Spleen (tissue), 11 donors: Measurements from ENCODE around the gene KRT77. TPM values are rescaled to one million over a fixed set of nuclear protein-coding genes. Genes with fewer than 3 reads are reported as not detected.

Source experiments
- DNase-seq: peaks from one replicate; pipeline ENCODE4 v3.0.0-alpha.2; 2020
- H3K27ac ChIP-seq, 8 donors: fragments of 200-600 bp; sonication (generic) in 7 of 8; 1 replicate in 4 of 8; 2 replicates in 4 of 8; pipeline versions ENCODE4 v1.5.0 to v1.8.0; 2016 to 2021; ENCODE audit warnings: inconsistent platforms in 4 of 8, mild to moderate bottlenecking in 4 of 8, moderate library complexity in 1 of 8
- H3K27me3 ChIP-seq, 7 donors: fragments of 200-600 bp; sonication (generic) in 6 of 7; replicated peaks in 1 of 7; 1 replicate in 4 of 7; 2 replicates in 3 of 7; pipeline versions ENCODE4 v1.5.0 to v1.8.0; 2016 to 2021; ENCODE audit warnings: inconsistent platforms in 3 of 7, mild to moderate bottlenecking in 1 of 7
- H3K36me3 ChIP-seq, 6 donors: fragments of 200-600 bp; sonication (generic) in 5 of 6; 1 replicate in 4 of 6; 2 replicates in 2 of 6; pipeline versions ENCODE4 v1.5.0 to v1.8.0; 2016 to 2021; ENCODE audit warnings: inconsistent platforms in 2 of 6
- H3K4me1 ChIP-seq, 6 donors: fragments of 200-600 bp; sonication (generic) in 5 of 6; 1 replicate in 3 of 6; 2 replicates in 3 of 6; pipeline versions ENCODE4 v1.5.0 to v1.8.0; 2016 to 2021; ENCODE audit warnings: inconsistent platforms in 3 of 6
- H3K4me3 ChIP-seq, 8 donors: fragments of 200-600 bp; sonication (generic) in 7 of 8; 1 replicate in 4 of 8; 2 replicates in 4 of 8; pipeline versions ENCODE4 v1.5.0 to v1.8.0; 2016 to 2021; ENCODE audit warnings: inconsistent platforms in 4 of 8, mild to moderate bottlenecking in 4 of 8, moderate library complexity in 2 of 8
- H3K9me3 ChIP-seq, 8 donors: fragments of 200-600 bp; sonication (generic) in 7 of 8; 1 replicate in 4 of 8; 2 replicates in 4 of 8; pipeline versions ENCODE4 v1.5.0 to v1.8.0; 2016 to 2021; ENCODE audit warnings: inconsistent platforms in 4 of 8
- POLR2A ChIP-seq, 3 donors: fragments of 450-650 bp; IDR thresholded peaks; one replicate each; pipeline ENCODE4 v1.5.1; 2017; ENCODE audit warnings: antibody characterized with exemption in 3 of 3, mild to moderate bottlenecking in 1 of 3
- POLR2AphosphoS5 ChIP-seq, 3 donors: sonication (generic); formaldehyde crosslinking; IDR thresholded peaks; one replicate each; pipeline ENCODE4 v1.5.1; 2017; ENCODE audit warnings: antibody characterized with exemption in 3 of 3
- WGBS, 5 donors: extraction: QIAGEN DNeasy Blood & Tissue Kit in 3 of 5; methylation state at CpG; one replicate each; pipeline versions ENCODE4 v1.1.5 to v1.1.7; 2013 to 2018; 5-methylcytosine and 5-hydroxymethylcytosine counted together
- intact Hi-C: fragments of 100-400 bp; cut with DNase I; formaldehyde crosslinking; loops from one replicate; pipeline ENCODE4 v1.15.0; 2023; ENCODE audit warnings: low total_unique reads
- polyA plus RNA-seq, 3 donors: library from polyadenylated mRNA; stranded (reverse); fragments of 200-250 nt; gene quantifications; one replicate each; pipeline ENCODE4 v1.2.1, GENCODE V29; 2013
- total RNA-seq, 7 donors: library from RNA; depleted of rRNA in 3 of 7; stranded (reverse); fragments of >200 nt in 3 of 7; fragmentation: NEBNext Ultra II Directional in 4 of 7; extraction: Animal tissue kit (Norgen Biotek cat#: 25700) in 4 of 7; gene quantifications; one replicate each; pipeline versions ENCODE4 v1.1.0 to v1.2.1, GENCODE V29; 2016 to 2021
- TF ChIP-seq, protein P1 (sequence below), 11 experiments: fragments of 200-600 bp in 7 of 11; fragments of 450-650 bp in 4 of 11; sonication (generic) in 4 of 11; IDR thresholded peaks in 8 of 11; conservative IDR thresholded peaks in 3 of 11; 1 replicate in 7 of 11; 2 replicates in 4 of 11; pipeline versions ENCODE4 v1.4.0 to v1.8.0; 2016 to 2021; ENCODE audit warnings: antibody characterized with exemption in 11 of 11, inconsistent platforms in 4 of 11, mild to moderate bottlenecking in 1 of 11
- donor health status: healthy with polysubstance abuse.
- donor health status: DM: no; HTN: no; CAD: no; lungs with moderate emphysema.
- donor health status: DM: no; HTN: no; CAD: no.
- donor health status: Bipolar disorder and iron deficiency.
- donor health status: healthy.
- donor health status: DM: no; HTN: no; CAD: no.
- donor health status: DM: yes; HTN: yes; CAD: no.

The KRT77 gene
- total and polyA plus RNA-seq, 10 donors, result 0.03 TPM; not detected in 9

DNA sequence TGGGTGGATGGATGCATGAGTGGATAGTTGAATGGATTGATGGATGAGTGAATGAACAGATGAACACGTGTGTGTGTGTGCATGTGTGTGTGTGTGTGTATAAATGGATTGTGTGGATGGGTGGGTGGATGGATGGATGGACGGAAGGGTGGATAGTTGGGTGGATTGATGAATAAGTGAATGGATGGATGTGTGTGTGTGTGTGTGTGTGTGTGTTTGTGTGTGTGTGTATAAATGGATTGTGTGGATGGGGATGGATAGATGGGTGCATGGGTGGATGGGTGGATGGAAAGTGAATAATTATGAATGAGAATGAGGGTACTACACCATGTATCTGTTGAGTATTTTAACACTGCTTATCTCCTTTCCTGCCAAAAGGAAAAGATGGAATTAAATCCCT, 986 bp downstream of the KRT77 start:
- TF ChIP-seq POLR2A (IDR thresholded peaks at IDR 0.05), result no peak
- TF ChIP-seq, protein P1, sequence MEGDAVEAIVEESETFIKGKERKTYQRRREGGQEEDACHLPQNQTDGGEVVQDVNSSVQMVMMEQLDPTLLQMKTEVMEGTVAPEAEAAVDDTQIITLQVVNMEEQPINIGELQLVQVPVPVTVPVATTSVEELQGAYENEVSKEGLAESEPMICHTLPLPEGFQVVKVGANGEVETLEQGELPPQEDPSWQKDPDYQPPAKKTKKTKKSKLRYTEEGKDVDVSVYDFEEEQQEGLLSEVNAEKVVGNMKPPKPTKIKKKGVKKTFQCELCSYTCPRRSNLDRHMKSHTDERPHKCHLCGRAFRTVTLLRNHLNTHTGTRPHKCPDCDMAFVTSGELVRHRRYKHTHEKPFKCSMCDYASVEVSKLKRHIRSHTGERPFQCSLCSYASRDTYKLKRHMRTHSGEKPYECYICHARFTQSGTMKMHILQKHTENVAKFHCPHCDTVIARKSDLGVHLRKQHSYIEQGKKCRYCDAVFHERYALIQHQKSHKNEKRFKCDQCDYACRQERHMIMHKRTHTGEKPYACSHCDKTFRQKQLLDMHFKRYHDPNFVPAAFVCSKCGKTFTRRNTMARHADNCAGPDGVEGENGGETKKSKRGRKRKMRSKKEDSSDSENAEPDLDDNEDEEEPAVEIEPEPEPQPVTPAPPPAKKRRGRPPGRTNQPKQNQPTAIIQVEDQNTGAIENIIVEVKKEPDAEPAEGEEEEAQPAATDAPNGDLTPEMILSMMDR (IDR thresholded peaks at IDR 0.05 in 8 of 11, conservative IDR thresholded peaks at IDR 0.05 in 3 of 11), result no peak
- TF ChIP-seq POLR2AphosphoS5 (IDR thresholded peaks at IDR 0.05), result no peak
- intact Hi-C loops, result no loop called here
- no peak overlapping the region for H3K4me3 ChIP-seq
- DNase-seq, result no peak
- no peak overlapping the region for H3K27ac ChIP-seq
- H3K36me3 ChIP-seq, result no peaks in the 10 kb centered on the region
- 81 to 89% (median 88%) methylated on average over 2 of the region's 2 CpGs for WGBS, 5 donors
- H3K9me3 ChIP-seq, result no peaks in the 10 kb centered on the region
- H3K27me3 ChIP-seq, result peaks cover 0 to 28% (median 0%) of the 10 kb centered on the region in 7 donors
- no peaks in the 10 kb centered on the region for H3K4me1 ChIP-seq

DNA sequence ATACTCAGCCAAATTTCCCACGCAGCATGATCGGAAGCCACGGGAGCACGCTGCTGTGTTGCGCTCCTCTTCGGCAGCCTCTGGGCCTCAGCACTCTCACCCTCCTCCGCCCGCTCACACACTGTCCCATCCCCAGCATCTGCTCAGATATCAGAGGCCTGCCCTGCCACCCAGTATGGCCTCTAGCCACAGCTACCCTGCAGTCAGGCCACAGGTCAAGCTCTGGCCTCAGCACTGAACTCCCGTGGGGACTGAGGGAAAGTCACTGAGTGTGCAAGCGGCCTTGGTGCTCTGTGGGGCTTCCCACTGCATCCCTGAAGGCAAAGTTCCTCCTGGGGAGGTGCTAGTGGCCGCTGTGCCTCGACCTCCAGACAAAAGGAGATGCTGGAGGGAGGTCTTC, 2.0 kb downstream of the KRT77 start:
- Histone ChIP-seq H3K9me3 (no peaks in the 10 kb centered on the region), H3K27ac (no peak overlapping the region), H3K4me3 (no peak overlapping the region), H3K27me3 (peaks cover 0 to 28% (median 0%) of the 10 kb centered on the region in 7 donors), H3K36me3 (no peaks in the 10 kb centered on the region), H3K4me1 (no peaks in the 10 kb centered on the region)
- TF ChIP-seq, protein P1 (IDR thresholded peaks at IDR 0.05 in 8 of 11, conservative IDR thresholded peaks at IDR 0.05 in 3 of 11), result no peak
- no peak for TF ChIP-seq POLR2AphosphoS5 (IDR thresholded peaks at IDR 0.05)
- no peak for TF ChIP-seq POLR2A (IDR thresholded peaks at IDR 0.05)
- intact Hi-C loops, result no loop called here
- 78 to 84% (median 83%) methylated on average over 12 of the region's 12 CpGs for WGBS, 5 donors
- DNase-seq, result no peak

GRCh38 chr12:52699960-52700359, 3.4 kb downstream of the KRT77 start:
- WGBS, 5 donors, result 46 to 77% (median 66%) methylated on average over 2 of the region's 2 CpGs
- Histone ChIP-seq H3K27me3 (peaks cover 0 to 28% (median 0%) of the 10 kb centered on the region in 7 donors), H3K4me1 (no peaks in the 10 kb centered on the region), H3K36me3 (no peaks in the 10 kb centered on the region), H3K27ac (no peak overlapping the region), H3K9me3 (no peaks in the 10 kb centered on the region), H3K4me3 (no peak overlapping the region)
- DNase-seq, result no peak
- TF ChIP-seq, protein P1 (IDR thresholded peaks at IDR 0.05 in 8 of 11, conservative IDR thresholded peaks at IDR 0.05 in 3 of 11), result no peak
- TF ChIP-seq POLR2AphosphoS5 (IDR thresholded peaks at IDR 0.05) (no peak), POLR2A (IDR thresholded peaks at IDR 0.05) (no peak)
- intact Hi-C loops, result no loop called here

DNA sequence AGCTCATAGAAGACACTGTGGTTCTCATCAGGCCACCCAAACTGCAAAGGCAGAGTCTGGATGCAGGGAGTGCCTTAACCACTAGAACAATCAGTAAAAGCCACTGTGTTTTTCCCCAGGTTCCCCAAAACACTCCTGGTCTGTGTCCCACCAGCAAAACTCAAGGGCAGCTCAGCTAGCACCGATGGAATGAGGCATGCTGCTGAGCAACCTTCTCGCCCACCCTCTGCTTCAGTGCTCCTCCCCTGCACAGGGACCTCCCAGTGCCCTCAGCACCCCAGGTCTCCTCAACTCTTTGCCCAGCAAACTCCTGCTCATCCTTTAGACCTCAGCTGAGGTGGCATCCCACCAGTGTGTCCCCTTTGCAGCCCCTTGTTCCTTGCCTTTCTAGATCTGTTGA, 4.0 kb downstream of the KRT77 start:
- no peak overlapping the region for H3K4me3 ChIP-seq
- intact Hi-C loops, result no loop called here
- no peaks in the 10 kb centered on the region for H3K9me3 ChIP-seq
- H3K36me3 ChIP-seq, result no peaks in the 10 kb centered on the region
- WGBS, 5 donors, result 73 to 100% (median 87%) methylated on average over 2 of the region's 2 CpGs
- H3K27me3 ChIP-seq, result peaks cover 0 to 34% (median 0%) of the 10 kb centered on the region in 7 donors
- no peaks in the 10 kb centered on the region for H3K4me1 ChIP-seq
- TF ChIP-seq POLR2AphosphoS5 (IDR thresholded peaks at IDR 0.05) (no peak), POLR2A (IDR thresholded peaks at IDR 0.05) (no peak)
- DNase-seq, result no peak
- H3K27ac ChIP-seq, result no peak overlapping the region
